ENCODE results near the gene CAPN2.

Gene CAPN2

DNA sequence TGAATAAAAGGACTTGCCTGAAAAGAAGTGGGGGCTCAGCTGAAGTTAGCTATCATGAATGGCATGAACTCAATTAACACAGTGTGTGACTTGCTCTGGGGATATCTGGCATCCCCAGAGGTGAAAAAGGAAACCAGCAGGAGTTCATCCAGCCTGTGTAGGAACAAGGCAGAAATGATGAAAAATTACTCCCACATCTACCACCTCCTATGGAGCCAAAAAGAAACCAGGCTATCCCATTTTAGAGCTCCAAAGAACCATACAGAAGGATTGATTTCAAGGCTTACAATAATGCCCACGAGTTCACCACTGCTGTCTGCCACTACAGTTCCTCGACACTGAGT is 108.1 kb downstream of the CAPN2 start:
- no peak overlapping the region for H3K27ac ChIP-seq
- TF ChIP-seq, protein P1, sequence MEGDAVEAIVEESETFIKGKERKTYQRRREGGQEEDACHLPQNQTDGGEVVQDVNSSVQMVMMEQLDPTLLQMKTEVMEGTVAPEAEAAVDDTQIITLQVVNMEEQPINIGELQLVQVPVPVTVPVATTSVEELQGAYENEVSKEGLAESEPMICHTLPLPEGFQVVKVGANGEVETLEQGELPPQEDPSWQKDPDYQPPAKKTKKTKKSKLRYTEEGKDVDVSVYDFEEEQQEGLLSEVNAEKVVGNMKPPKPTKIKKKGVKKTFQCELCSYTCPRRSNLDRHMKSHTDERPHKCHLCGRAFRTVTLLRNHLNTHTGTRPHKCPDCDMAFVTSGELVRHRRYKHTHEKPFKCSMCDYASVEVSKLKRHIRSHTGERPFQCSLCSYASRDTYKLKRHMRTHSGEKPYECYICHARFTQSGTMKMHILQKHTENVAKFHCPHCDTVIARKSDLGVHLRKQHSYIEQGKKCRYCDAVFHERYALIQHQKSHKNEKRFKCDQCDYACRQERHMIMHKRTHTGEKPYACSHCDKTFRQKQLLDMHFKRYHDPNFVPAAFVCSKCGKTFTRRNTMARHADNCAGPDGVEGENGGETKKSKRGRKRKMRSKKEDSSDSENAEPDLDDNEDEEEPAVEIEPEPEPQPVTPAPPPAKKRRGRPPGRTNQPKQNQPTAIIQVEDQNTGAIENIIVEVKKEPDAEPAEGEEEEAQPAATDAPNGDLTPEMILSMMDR (conservative IDR thresholded peaks at IDR 0.05), result no peak

DNA sequence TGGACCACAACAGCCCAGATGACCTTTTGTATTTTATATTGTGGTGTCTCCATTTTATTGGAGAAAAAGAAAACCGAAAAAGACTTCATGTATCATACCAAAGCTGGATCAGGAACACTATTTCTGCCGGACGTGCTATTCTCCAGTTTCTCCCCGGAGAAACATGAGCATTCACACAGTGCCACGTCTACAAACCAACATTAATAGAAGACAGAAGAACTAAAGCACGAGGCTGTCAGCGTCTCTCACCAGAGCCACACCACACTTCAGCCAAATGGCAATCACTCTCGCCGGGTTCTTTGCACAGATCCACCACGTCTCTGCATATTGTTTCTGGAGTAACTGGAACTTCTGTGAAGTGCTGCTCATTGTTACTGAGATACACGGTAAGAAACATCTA is 108.6 kb downstream of the CAPN2 start:
- H3K27ac ChIP-seq, result no peak overlapping the region
- TF ChIP-seq, protein P1 (conservative IDR thresholded peaks at IDR 0.05), result no peak

DNA sequence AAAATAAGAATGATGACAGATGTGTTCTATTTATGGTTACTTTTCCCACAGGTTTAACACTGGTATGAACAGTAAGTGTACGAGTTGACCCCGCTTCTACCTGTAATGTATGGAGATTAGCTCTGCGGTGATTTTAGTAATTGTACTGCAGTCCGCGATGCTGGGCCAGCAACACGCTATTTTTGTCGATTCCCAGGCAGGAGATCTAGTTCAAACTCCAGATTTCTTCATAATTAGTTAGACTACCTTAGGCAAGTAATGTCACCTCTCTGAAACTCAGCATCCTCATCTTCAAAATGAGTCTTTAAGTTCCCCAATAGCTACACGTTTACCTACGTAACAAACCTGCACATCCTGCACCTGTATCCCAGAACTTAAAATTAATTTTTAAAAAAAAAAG is 111.9 kb downstream of the CAPN2 start:
- H3K27ac ChIP-seq, result no peak overlapping the region
- TF ChIP-seq, protein P1 (conservative IDR thresholded peaks at IDR 0.05), result no peak

DNA sequence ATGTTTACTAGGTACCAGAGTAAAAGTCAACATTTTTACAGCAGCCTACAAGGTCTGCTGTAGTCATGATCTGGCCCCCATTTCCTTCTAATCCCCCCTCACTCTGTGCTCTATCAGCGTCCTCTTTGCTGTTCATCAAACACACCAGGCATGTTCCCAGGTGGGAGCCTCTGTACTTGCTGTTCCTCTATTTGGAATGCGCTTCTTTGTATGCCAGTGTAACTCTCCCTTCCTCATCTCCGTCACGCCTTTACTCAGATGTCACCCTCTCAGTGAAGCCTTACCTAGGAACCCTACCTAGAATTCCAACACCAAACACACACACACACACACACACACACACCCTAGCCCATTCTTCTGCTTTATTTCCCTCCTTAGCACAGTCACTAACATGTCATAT is 112.4 kb downstream of the CAPN2 start:
- TF ChIP-seq, protein P1 (conservative IDR thresholded peaks at IDR 0.05), result no peak
- H3K27ac ChIP-seq, result no peak overlapping the region

Measured in VCaP (cell line).